ENCODE measurements around the gene ISOC2. TPM values are rescaled to one million over a fixed set of nuclear protein-coding genes. Genes with fewer than 3 reads are reported as not detected.

Gene ISOC2
- polyA plus RNA-seq, 3 donors, result 14.8 to 20.2 (median 14.9) TPM

- H3K4me3 Mint-ChIP-seq, result no peak overlapping the region
- Histone ChIP-seq H3K27ac (ENCODE audit: low read depth in 1 of 2, low read length in 2 of 2) (no peak overlapping the region), H3K9me3 (replicated peaks in 1 of 2; ENCODE audit: control insufficient read depth in 1 of 2, insufficient read depth in 1 of 2, low read length in 2 of 2) (no peaks in the 10 kb centered on the region), H3K36me3 (replicated peaks in 1 of 2; ENCODE audit: control insufficient read depth in 1 of 2, insufficient read depth in 2 of 2, low read length in 2 of 2) (peaks cover 12 to 18% of the 10 kb centered on the region in 2 donors), H3K4me1 (ENCODE audit: control insufficient read depth in 1 of 2, insufficient read depth in 2 of 2, low read length in 2 of 2) (peaks cover 12 to 17% of the 10 kb centered on the region in 2 donors), H4K20me1 (ENCODE audit: insufficient read depth, low read length) (peaks cover 16% of the 10 kb centered on the region), H3K4me3 (replicated peaks in 1 of 3; ENCODE audit: low read depth in 2 of 3, low read length in 3 of 3) (no peak overlapping the region), H3K4me2 (replicated peaks; ENCODE audit: extremely low read depth, low read length, poor library complexity, severe bottlenecking) (no peak overlapping the region), H3K79me2 (ENCODE audit: insufficient read depth, low read length) (no peaks in the 10 kb centered on the region), H3K9ac (ENCODE audit: insufficient read depth, low read length, poor library complexity, severe bottlenecking) (no peak overlapping the region), H3K27me3 (ENCODE audit: control insufficient read depth in 2 of 2, insufficient read depth in 2 of 2, low read length in 2 of 2) (no peaks in the 10 kb centered on the region), H2AFZ (ENCODE audit: insufficient read depth, low read depth, low read length, poor library complexity, severe bottlenecking) (no peak overlapping the region)
- no peak for DNase-seq
- peak overlapping the region in 5 of 7 donors; percentile 5 to 84 (median 59) for H3K27ac Mint-ChIP-seq
- WGBS (ENCODE audit: insufficient coverage), result 89% methylated on average over 33 of the region's 53 CpGs
- peaks cover 14% of the 10 kb centered on the region for H3K4me1 Mint-ChIP-seq
- TF ChIP-seq CTCF (IDR thresholded peaks at IDR 0.05), result no peak
- H3K9me3 Mint-ChIP-seq, result peaks cover 0 to 2% (median 0%) of the 10 kb centered on the region in 7 donors
- H3K36me3 Mint-ChIP-seq, result peaks cover 12 to 15% of the 10 kb centered on the region in 2 donors
- intact Hi-C loops (cut with micrococcal nuclease), result no loop called here
- peaks cover 8 to 40% (median 12%) of the 10 kb centered on the region in 3 donors for H3K27me3 Mint-ChIP-seq (ENCODE audit: low read depth in 3 of 3)
Measured at GRCh38 chr19:55486043-55486970, 24.9 kb upstream of the ISOC2 start.

GRCh38 chr19:55485439-55486011 lies 24.1 kb upstream of the ISOC2 start:
- H3K27me3 Mint-ChIP-seq (ENCODE audit: low read depth in 3 of 3), result peaks cover 5 to 35% (median 12%) of the 10 kb centered on the region in 3 donors
- H3K27ac ChIP-seq (ENCODE audit: low read depth in 1 of 2, low read length in 2 of 2), result no peak overlapping the region

More at GRCh38 chr19:55485439-55486011, 24.1 kb upstream of the ISOC2 start:
- Histone ChIP-seq H3K9ac (ENCODE audit: insufficient read depth, low read length, poor library complexity, severe bottlenecking) (peak overlapping the region; percentile 53), H3K36me3 (replicated peaks in 1 of 2; ENCODE audit: control insufficient read depth in 1 of 2, insufficient read depth in 2 of 2, low read length in 2 of 2) (peaks cover 16 to 25% of the 10 kb centered on the region in 2 donors), H3K27me3 (ENCODE audit: control insufficient read depth in 2 of 2, insufficient read depth in 2 of 2, low read length in 2 of 2) (no peaks in the 10 kb centered on the region), H3K9me3 (replicated peaks in 1 of 2; ENCODE audit: control insufficient read depth in 1 of 2, insufficient read depth in 1 of 2, low read length in 2 of 2) (no peaks in the 10 kb centered on the region), H3K79me2 (ENCODE audit: insufficient read depth, low read length) (no peaks in the 10 kb centered on the region), H3K4me3 (replicated peaks in 1 of 3; ENCODE audit: low read depth in 2 of 3, low read length in 3 of 3) (peak overlapping the region in 1 of 3 experiments; percentile 69), H2AFZ (ENCODE audit: insufficient read depth, low read depth, low read length, poor library complexity, severe bottlenecking) (no peak overlapping the region), H3K4me2 (replicated peaks; ENCODE audit: extremely low read depth, low read length, poor library complexity, severe bottlenecking) (peak overlapping the region; percentile 82), H4K20me1 (ENCODE audit: insufficient read depth, low read length) (peaks cover 22% of the 10 kb centered on the region), H3K4me1 (ENCODE audit: control insufficient read depth in 1 of 2, insufficient read depth in 2 of 2, low read length in 2 of 2) (peaks cover 12 to 17% of the 10 kb centered on the region in 2 donors)
- no peak for TF ChIP-seq CTCF (IDR thresholded peaks at IDR 0.05)
- 15% methylated on average over 13 of the region's 18 CpGs for WGBS (ENCODE audit: insufficient coverage)
- H3K4me1 Mint-ChIP-seq, result peaks cover 14% of the 10 kb centered on the region
- peak overlapping the region in 5 of 7 donors; percentile 55 to 85 (median 81) for H3K27ac Mint-ChIP-seq
- H3K36me3 Mint-ChIP-seq, result peaks cover 14 to 22% of the 10 kb centered on the region in 2 donors
- H3K9me3 Mint-ChIP-seq, result peaks cover 0 to 2% (median 0%) of the 10 kb centered on the region in 7 donors
- DNase-seq, result no peak
- H3K4me3 Mint-ChIP-seq, result peak overlapping the region in 1 of 2 donors; percentile 72
- intact Hi-C loops (cut with micrococcal nuclease), result no loop called here
